WTC11 (cell line): ENCODE data around the gene CCL7. TPM values are rescaled to one million over a fixed set of nuclear protein-coding genes. Genes with fewer than 3 reads are reported as not detected.

Experiments
- ATAC-seq: fragments of 200-7000 bp; cut with Tn5 transposase; 2 replicates; pipeline ENCODE4 v1.10.0; 2021; ENCODE audit warnings: mild to moderate bottlenecking, moderate library complexity
- CTCF ChIA-PET: fragments of 300-600 bp; sonication (Branson Sonifier 250); formaldehyde crosslinking; loops from one replicate; lab custom pipeline; 2021; ENCODE audit warnings: antibody characterized with exemption; lab: Charles Lee
- POLR2A ChIA-PET: fragments of 350-600 bp; sonication (Branson Sonifier 250); formaldehyde crosslinking; loops from one replicate; lab custom pipeline; 2021; ENCODE audit warnings: antibody characterized with exemption; lab: Charles Lee
- DNase-seq: peaks from one replicate; pipeline ENCODE4 v3.0.0; 2021; ENCODE audit warnings: low spot score
- H3K27ac Mint-ChIP-seq: 2 replicates; pipeline ENCODE4 v1.8.0; 2021; ENCODE audit warnings: mixed read lengths
- H3K27me3 Mint-ChIP-seq: 2 replicates; pipeline ENCODE4 v1.8.0; 2021; ENCODE audit warnings: low read depth, mild to moderate bottlenecking, moderate library complexity, mixed read lengths
- H3K36me3 Mint-ChIP-seq: 2 replicates; pipeline ENCODE4 v1.8.0; 2021; ENCODE audit warnings: mixed read lengths
- H3K4me1 Mint-ChIP-seq: 2 replicates; pipeline ENCODE4 v1.8.0; 2022; ENCODE audit warnings: mixed read lengths
- H3K4me3 Mint-ChIP-seq: 2 replicates; pipeline ENCODE4 v1.8.0; 2021; ENCODE audit warnings: mild to moderate bottlenecking, moderate library complexity, mixed read lengths
- H3K9me3 Mint-ChIP-seq: 2 replicates; pipeline ENCODE4 v1.8.0; 2021; ENCODE audit warnings: mixed read lengths
- AR ChIP-seq: fragments of 250-450 bp; sonication (Bioruptor Pico); IDR thresholded peaks from 2 replicates; pipeline ENCODE4 v1.9.0; 2021; ENCODE audit warnings: mild to moderate bottlenecking
- ATF1 ChIP-seq: sonication (generic); formaldehyde crosslinking; IDR thresholded peaks from 2 replicates; pipeline ENCODE4 v1.8.1; 2023; ENCODE audit warnings: mild to moderate bottlenecking, moderate library complexity, missing genetic modification reagents
- ATF6 ChIP-seq: sonication (generic); formaldehyde crosslinking; IDR thresholded peaks from 2 replicates; pipeline ENCODE4 v1.8.1; 2023; ENCODE audit warnings: mild to moderate bottlenecking, missing genetic modification reagents
- CBFB ChIP-seq: sonication (generic); formaldehyde crosslinking; IDR thresholded peaks from 2 replicates; pipeline ENCODE4 v1.8.1; 2022; ENCODE audit warnings: mild to moderate bottlenecking, low read depth, missing genetic modification reagents
- E2F1 ChIP-seq: sonication (generic); formaldehyde crosslinking; IDR thresholded peaks from 2 replicates; pipeline ENCODE4 v1.8.0; 2022; ENCODE audit warnings: mild to moderate bottlenecking, missing genetic modification reagents
- EMX1 ChIP-seq: fragments of 250-450 bp; sonication (Bioruptor Pico); IDR thresholded peaks from 2 replicates; pipeline ENCODE4 v1.8.0; 2021; ENCODE audit warnings: mild to moderate bottlenecking
- HMGA2 ChIP-seq: fragments of 250-450 bp; sonication (Bioruptor Pico); IDR thresholded peaks from 2 replicates; pipeline ENCODE4 v1.4.0; 2021; ENCODE audit warnings: mild to moderate bottlenecking, moderate library complexity
- HMGXB4 ChIP-seq: sonication (generic); formaldehyde crosslinking; IDR thresholded peaks from 2 replicates; pipeline ENCODE4 v1.8.1; 2023; ENCODE audit warnings: mild to moderate bottlenecking, moderate library complexity, missing genetic modification reagents
- MXD4 ChIP-seq: fragments of 250-450 bp; sonication (Bioruptor Pico); IDR thresholded peaks from 2 replicates; pipeline ENCODE4 v1.8.0; 2021; ENCODE audit warnings: mild to moderate bottlenecking, moderate library complexity, borderline replicate concordance
- MYBL2 ChIP-seq: sonication (generic); formaldehyde crosslinking; IDR thresholded peaks from 2 replicates; pipeline ENCODE4 v1.8.1; 2023; ENCODE audit warnings: mild to moderate bottlenecking, moderate library complexity, missing genetic modification reagents
- NFE2L1 ChIP-seq: sonication (generic); formaldehyde crosslinking; IDR thresholded peaks from 2 replicates; pipeline ENCODE4 v1.8.1; 2023; ENCODE audit warnings: missing genetic modification reagents
- NR3C1 ChIP-seq: sonication (generic); formaldehyde crosslinking; conservative IDR thresholded peaks from 2 replicates; pipeline ENCODE4 v1.8.1; 2023; ENCODE audit warnings: low read depth, mild to moderate bottlenecking, missing genetic modification reagents
- PREB ChIP-seq: sonication (generic); formaldehyde crosslinking; IDR thresholded peaks from 2 replicates; pipeline ENCODE4 v1.8.1; 2022; ENCODE audit warnings: mild to moderate bottlenecking, missing genetic modification reagents, moderate library complexity, borderline replicate concordance
- TEAD1 ChIP-seq: sonication (generic); formaldehyde crosslinking; IDR thresholded peaks from 2 replicates; pipeline ENCODE4 v1.8.0; 2022; ENCODE audit warnings: mild to moderate bottlenecking, missing genetic modification reagents
- TEAD4 ChIP-seq: sonication (generic); formaldehyde crosslinking; IDR thresholded peaks from 2 replicates; pipeline ENCODE4 v1.8.0; 2022; ENCODE audit warnings: mild to moderate bottlenecking, missing genetic modification reagents
- ZNF138 ChIP-seq: sonication (generic); formaldehyde crosslinking; conservative IDR thresholded peaks from 2 replicates; pipeline ENCODE4 v1.8.1; 2022; ENCODE audit warnings: mild to moderate bottlenecking, moderate library complexity, missing genetic modification reagents
- ZNF232 ChIP-seq: sonication (generic); formaldehyde crosslinking; IDR thresholded peaks from 2 replicates; pipeline ENCODE4 v1.8.0; 2022; ENCODE audit warnings: mild to moderate bottlenecking, missing genetic modification reagents
- ZNF396 ChIP-seq: fragments of 250-450 bp; sonication (Bioruptor Pico); IDR thresholded peaks from 2 replicates; pipeline ENCODE4 v1.8.0; 2021; ENCODE audit warnings: mild to moderate bottlenecking, moderate library complexity, borderline replicate concordance
- total RNA-seq: library from RNA; stranded (reverse); gene quantifications from 3 replicates; pipeline ENCODE4 v1.2.3, GENCODE V29; 2021
- TF ChIP-seq, protein P1 (sequence below): sonication (generic); formaldehyde crosslinking; IDR thresholded peaks from 2 replicates; pipeline ENCODE4 v1.8.1; 2022; ENCODE audit warnings: mild to moderate bottlenecking, moderate library complexity, missing genetic modification reagents
- TF ChIP-seq, protein P2 (sequence below): sonication (generic); formaldehyde crosslinking; IDR thresholded peaks from 2 replicates; pipeline ENCODE4 v1.8.1; 2022; ENCODE audit warnings: low read depth, missing genetic modification reagents, borderline replicate concordance
- TF ChIP-seq, protein P3 (sequence below): sonication (generic); formaldehyde crosslinking; IDR thresholded peaks from 2 replicates; pipeline ENCODE4 v1.8.1; 2023; ENCODE audit warnings: mild to moderate bottlenecking, missing genetic modification reagents, moderate library complexity

Gene CCL7
- total RNA-seq, 1 experiment from 2014 or later: not detected

DNA sequence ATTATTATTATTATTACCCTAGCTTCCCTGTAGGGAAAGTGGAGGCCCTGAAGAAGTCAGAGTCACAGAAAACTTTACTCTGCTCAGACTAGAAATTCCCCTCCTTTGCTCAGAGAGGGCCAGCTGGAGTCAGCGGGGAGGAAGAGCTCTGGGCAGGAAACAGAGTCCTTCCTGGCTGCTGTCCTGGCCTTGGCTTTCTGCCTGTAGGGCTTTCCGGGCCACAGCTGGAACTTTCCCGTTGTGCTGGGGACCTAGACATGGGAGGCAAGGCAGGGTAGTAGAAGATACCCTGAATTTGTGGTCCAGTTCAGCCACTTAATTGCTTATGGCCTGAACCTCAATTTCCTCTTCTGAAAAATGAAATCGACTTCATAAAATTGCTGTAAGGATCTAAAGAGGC lies 29.0 kb upstream of the CCL7 start:
- no peaks in the 10 kb centered on the region for H3K36me3 Mint-ChIP-seq
- no peak; the same call in 1 of the 2 replicates for ATAC-seq
- no peak for TF ChIP-seq EMX1 (CRISPR knock-in tag)
- no peak for TF ChIP-seq HMGA2 (CRISPR knock-in tag)
- TF ChIP-seq HMGXB4 (CRISPR knock-in tag): no peak
- no peak for TF ChIP-seq ZNF396 (CRISPR knock-in tag)
- no peak for TF ChIP-seq MYBL2 (CRISPR knock-in tag)
- no peak for TF ChIP-seq E2F1 (CRISPR knock-in tag)
- TF ChIP-seq, all 79 proteins: peak for 0
- H3K27ac Mint-ChIP-seq: no peak overlapping the region
- ChIA-PET POLR2A (interaction anchor here (0.6 kb wide), 1 partner anchor 14 kb away, joined by 4 read pairs; no protein-coding TSS in a partner anchor), CTCF (interaction anchor here (0.6 to 2.1 kb wide), 2 partner anchors 22 to 120 kb away, joined by 3 to 10 read pairs; no protein-coding TSS in a partner anchor)
- H3K4me3 Mint-ChIP-seq: no peak overlapping the region
- no peaks in the 10 kb centered on the region; the same call in 1 of the 2 replicates for H3K27me3 Mint-ChIP-seq
- no peaks in the 10 kb centered on the region for H3K9me3 Mint-ChIP-seq
- DNase-seq: no peak
- peaks cover 17% of the 10 kb centered on the region for H3K4me1 Mint-ChIP-seq

DNA sequence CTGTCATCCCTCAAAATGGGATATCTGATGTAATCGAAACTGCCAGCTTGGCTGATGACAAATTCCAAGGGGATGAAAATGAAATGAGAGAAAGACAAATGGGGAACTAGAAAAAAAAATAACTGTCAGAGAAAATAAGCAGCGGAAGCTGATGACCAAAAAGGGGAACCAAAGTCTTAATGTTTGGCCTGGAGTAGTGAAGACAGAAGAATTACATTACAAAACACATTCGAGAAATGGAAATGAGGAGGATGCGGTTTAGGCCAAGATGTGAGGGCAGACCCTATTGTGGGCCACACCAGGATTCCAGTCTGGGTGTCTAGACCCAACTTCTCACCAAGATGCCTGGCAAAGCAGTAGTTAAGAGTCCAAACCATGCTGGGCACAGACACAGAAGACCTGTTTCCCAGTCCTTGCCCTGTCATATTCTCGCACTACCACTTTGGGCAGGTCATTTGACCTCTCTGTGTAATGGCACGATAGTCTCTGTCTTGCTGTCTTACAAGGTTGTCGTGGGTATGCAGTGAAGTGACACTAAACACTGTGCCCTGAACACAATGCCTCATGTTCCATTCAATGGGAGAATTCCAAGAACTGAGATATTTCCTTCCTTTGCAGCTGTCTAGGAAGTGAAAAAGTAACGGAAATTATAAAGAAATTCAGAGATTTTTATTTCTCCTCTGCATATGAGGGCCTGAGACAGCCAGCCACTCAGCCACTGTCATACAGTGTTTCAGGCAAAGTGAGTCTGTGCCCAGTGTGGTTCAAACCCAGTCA lies 27.2 kb upstream of the CCL7 start:
- Mint-ChIP-seq H3K36me3 (no peaks in the 10 kb centered on the region), H3K27me3 (peaks cover 4% of the 10 kb centered on the region), H3K4me3 (no peak overlapping the region), H3K9me3 (no peaks in the 10 kb centered on the region), H3K4me1 (peaks cover 17% of the 10 kb centered on the region), H3K27ac (no peak overlapping the region)
- ATAC-seq: peak; percentile 52
- ChIA-PET POLR2A (interaction anchor here (0.6 kb wide), 1 partner anchor 778 kb away, joined by 3 read pairs; no protein-coding TSS in a partner anchor), CTCF (interaction anchor here (2.1 kb wide), 1 partner anchor 119 kb away, joined by 10 read pairs; no protein-coding TSS in a partner anchor)
- no peak for DNase-seq
- no peak for TF ChIP-seq ATF6 (CRISPR knock-in tag)
- TF ChIP-seq CBFB (CRISPR knock-in tag): no peak
- TF ChIP-seq ZNF138: no peak
- no peak for TF ChIP-seq NFE2L1 (CRISPR knock-in tag)
- TF ChIP-seq ATF1: no peak
- TF ChIP-seq TEAD1 (CRISPR knock-in tag): no peak
- no peak for TF ChIP-seq MXD4 (CRISPR knock-in tag)
- TF ChIP-seq, protein P1, sequence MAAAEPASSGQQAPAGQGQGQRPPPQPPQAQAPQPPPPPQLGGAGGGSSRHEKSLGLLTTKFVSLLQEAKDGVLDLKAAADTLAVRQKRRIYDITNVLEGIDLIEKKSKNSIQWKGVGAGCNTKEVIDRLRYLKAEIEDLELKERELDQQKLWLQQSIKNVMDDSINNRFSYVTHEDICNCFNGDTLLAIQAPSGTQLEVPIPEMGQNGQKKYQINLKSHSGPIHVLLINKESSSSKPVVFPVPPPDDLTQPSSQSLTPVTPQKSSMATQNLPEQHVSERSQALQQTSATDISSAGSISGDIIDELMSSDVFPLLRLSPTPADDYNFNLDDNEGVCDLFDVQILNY (CRISPR knock-in tag): no peak
- TF ChIP-seq AR (CRISPR knock-in tag): no peak
- no peak for TF ChIP-seq NR3C1
- TF ChIP-seq, protein P2, sequence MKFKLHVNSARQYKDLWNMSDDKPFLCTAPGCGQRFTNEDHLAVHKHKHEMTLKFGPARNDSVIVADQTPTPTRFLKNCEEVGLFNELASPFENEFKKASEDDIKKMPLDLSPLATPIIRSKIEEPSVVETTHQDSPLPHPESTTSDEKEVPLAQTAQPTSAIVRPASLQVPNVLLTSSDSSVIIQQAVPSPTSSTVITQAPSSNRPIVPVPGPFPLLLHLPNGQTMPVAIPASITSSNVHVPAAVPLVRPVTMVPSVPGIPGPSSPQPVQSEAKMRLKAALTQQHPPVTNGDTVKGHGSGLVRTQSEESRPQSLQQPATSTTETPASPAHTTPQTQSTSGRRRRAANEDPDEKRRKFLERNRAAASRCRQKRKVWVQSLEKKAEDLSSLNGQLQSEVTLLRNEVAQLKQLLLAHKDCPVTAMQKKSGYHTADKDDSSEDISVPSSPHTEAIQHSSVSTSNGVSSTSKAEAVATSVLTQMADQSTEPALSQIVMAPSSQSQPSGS (CRISPR knock-in tag): no peak
- TF ChIP-seq, protein P3, sequence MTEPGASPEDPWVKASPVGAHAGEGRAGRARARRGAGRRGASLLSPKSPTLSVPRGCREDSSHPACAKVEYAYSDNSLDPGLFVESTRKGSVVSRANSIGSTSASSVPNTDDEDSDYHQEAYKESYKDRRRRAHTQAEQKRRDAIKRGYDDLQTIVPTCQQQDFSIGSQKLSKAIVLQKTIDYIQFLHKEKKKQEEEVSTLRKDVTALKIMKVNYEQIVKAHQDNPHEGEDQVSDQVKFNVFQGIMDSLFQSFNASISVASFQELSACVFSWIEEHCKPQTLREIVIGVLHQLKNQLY: no peak
- TF ChIP-seq MYBL2 (CRISPR knock-in tag): no peak
- no peak for TF ChIP-seq TEAD4 (CRISPR knock-in tag)
- no peak for TF ChIP-seq PREB
- TF ChIP-seq ZNF232: no peak
